Measurements from ENCODE around the gene VPS33A.

The VPS33A gene

GRCh38 chr12:122250047-122250446, 16.2 kb downstream of the VPS33A start:
- no peak for DNase-seq

GRCh38 chr12:122245553-122245952, 20.7 kb downstream of the VPS33A start:
- DNase-seq = no peak

- peak in 1 of 2 donors; percentile 57 for DNase-seq
Observed at GRCh38 chr12:122244565-122245371, 21.5 kb downstream of the VPS33A start.

GRCh38 chr12:122243965-122244364, 22.3 kb downstream of the VPS33A start:
- peak in 1 of 2 donors; percentile 39 for DNase-seq

DNA sequence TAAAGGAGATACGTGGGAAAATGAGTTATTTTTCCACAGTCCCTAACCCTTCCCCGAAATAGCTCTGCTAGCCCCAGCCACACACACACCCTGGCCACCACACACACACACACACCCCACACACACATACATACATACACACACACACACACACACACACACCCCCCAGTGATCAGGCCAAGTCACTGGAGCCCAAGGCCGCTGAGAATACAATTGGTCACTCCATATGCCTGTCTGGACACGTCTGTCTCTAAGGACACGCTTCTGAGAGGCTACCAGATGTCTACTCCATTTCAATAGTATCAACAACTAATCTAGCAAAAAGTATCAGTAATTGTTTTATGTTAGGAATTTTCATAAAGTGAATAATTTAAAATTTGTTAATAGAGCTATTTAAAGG, 27.4 kb downstream of the VPS33A start:
- DNase-seq = no peak

GRCh38 chr12:122235741-122236140, 30.6 kb downstream of the VPS33A start:
- DNase-seq = no peak

GRCh38 chr12:122232691-122233090, 33.6 kb downstream of the VPS33A start:
- no peak for DNase-seq

- no peak for DNase-seq
Observed at GRCh38 chr12:122230798-122231197, 35.5 kb downstream of the VPS33A start.

GRCh38 chr12:122228092-122228491, 38.2 kb downstream of the VPS33A start:
- DNase-seq = no peak

DNA sequence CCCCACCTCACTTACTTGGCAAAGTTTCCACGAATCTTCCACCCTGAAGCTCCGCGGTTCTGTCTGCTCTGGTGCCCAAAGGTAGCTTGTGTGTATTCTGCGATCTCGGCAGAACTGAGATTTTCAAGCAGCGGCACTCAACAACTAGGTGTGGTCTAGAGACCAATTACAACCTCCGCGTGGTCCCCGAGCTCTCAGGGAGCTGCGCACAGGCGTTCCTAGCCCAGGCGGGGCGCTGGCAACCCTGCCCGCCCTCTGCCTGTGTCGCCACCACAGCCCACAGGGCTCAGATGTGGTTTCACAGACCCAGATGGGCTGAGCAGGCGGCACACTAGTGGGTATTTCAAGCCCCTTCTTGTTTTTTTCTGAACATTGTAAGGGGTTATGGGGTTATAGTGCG, 39.0 kb downstream of the VPS33A start:
- DNase-seq = peak; percentile 58 to 84

- DNase-seq = no peak
Observed at GRCh38 chr12:122226366-122227125, 39.7 kb downstream of the VPS33A start.

DNA sequence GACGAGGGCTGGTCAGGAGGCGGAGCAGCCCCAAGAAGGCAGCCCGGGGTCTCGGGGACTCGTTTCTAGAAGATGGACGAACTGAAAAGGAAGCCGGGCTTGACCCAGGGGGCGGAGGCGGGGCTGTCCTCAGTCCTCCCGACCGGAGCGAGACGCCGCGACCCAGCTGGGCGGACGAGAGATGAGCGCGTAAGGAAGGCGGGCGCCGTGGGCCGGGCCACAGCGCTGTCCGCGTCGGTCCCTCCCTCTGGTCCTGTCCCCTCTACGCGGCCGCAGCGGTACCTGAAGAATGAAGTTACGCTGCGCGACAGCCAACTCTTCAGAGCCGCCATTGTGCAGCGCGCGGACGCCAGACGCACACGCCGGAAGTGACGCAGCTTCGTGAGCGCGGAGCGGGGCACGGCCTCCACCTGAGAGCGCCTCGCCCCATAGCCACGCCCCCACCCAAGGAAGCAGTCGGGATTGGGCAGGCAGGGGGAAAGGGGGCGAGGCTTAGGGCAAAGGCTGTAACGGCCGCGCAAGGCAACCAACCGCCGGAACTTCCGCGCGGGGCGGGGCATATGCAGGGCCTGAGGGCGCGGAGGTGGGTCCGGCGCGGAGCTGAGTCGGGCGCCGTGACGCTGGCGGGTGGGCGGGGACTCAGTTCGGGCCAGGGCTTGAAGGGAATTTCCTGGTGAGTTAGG, 40.5 kb downstream of the VPS33A start, which contains the start of gene DIABLO:
Gene DIABLO (minus strand): TSS at position 370 of the 683 bp plus-strand sequence. CDS start 38 bp downstream, at position 332.
- peak; percentile 100 for DNase-seq

DNA sequence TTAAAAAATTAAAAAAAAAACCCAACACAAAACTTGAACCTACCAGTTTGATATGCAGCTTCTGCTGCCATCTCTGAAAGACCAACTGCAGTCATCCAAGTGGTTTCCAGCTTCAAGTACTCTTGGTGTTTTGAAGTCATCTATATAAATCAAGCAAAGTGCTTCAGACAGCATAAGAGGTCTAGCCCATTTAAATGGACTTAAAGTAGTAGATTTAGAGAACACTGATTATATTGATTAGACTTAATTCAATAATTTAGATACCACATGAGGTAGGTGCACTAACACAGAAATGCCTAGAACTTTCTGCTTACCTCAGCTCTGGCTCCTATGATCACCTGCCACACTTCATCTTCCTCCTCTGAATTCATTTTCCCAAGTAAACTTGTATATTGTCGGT, 49.8 kb downstream of the VPS33A start:
- DNase-seq = no peak

- DNase-seq = no peak
Observed at GRCh38 chr12:122215771-122216170, 50.5 kb downstream of the VPS33A start.

- no peak for DNase-seq
Observed at GRCh38 chr12:122208073-122208820, 58.0 kb downstream of the VPS33A start.

GRCh38 chr12:122207391-122207790, 58.9 kb downstream of the VPS33A start:
- no peak for DNase-seq

DNA sequence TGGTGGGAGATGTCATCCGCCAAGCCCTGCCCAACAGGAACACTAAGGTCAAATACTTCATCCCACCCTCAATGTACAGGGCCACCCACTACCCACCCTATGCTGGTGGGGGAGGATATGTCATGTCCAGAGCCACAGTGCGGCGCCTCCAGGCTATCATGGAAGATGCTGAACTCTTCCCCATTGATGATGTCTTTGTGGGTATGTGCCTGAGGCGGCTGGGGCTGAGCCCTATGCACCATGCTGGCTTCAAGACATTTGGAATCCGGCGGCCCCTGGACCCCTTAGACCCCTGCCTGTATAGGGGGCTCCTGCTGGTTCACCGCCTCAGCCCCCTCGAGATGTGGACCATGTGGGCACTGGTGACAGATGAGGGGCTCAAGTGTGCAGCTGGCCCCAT, 59.3 kb downstream of the VPS33A start:
- no peak for DNase-seq

GRCh38 chr12:122206111-122206881, 60.0 kb downstream of the VPS33A start:
- DNase-seq = no peak

GRCh38 chr12:122205053-122205925, 61.0 kb downstream of the VPS33A start:
- DNase-seq = no peak

DNA sequence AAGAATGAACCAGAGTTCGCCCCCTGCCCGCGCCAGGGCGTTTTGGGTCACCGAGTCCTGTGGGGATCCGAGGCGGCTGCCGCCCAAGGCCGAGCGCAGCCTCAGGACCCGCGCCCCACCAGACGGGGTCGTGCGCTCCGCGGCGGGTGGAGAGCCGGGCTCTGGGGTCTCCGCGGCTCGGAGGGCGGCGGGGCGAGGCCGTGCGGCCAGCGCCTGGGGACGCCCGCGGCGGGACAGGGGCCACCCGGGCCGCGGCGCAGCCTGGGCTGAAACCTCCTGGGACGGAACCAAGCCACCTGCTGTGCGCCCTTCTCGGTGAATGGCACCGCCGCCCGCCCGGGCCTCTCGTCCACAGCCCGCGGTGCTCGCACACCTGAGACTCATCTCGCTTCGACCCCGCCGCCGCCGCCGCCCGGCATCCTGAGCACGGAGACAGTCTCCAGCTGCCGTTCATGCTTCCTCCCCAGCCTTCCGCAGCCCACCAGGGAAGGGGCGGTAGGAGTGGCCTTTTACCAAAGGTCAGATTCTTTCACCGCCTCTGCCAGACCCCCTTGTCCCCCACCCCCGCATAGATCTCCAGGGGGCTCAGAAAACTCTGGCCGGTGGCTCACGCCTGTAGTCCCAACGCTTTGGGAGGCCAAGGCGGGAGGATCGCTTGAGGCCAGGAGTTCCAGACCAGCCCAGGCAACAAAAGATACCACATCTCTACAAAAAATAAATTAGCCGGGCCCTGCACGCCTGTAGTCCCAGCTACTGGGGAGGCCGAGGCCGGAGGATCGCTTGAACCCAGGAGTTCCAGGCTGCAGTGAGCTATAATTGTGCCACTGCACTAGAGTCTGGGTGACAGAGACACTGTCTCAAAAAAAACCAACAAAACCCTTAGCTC, 61.9 kb downstream of the VPS33A start:
- no peak for DNase-seq
